SJSA1 (cell line): ENCODE data around the gene AP1S1. TPM values are rescaled to one million over a fixed set of nuclear protein-coding genes. Genes with fewer than 3 reads are reported as not detected.
"Not testable (repeated sequence)": the region's sequence is repeated elsewhere in the genome, so short reads cannot be mapped to it uniquely, and the experiment has no call there.

Experiments
- DNase-seq, 2 experiments: peaks; one replicate each; pipeline ENCODE4 v3.0.0-alpha.2; 2015 to 2020; ENCODE audit warnings: low spot score in 2 of 2, low read depth in 1 of 2
- H3K27ac ChIP-seq: fragments of 250-450 bp; sonication (Bioruptor Pico); 2 replicates; pipeline ENCODE4 v1.5.1; 2020; ENCODE audit warnings: mild to moderate bottlenecking, moderate library complexity
- H3K27me3 ChIP-seq: fragments of 250-450 bp; sonication (Bioruptor Pico); replicated peaks from 2 replicates; pipeline ENCODE4 v1.5.1; 2020; ENCODE audit warnings: mild to moderate bottlenecking, moderate library complexity
- H3K36me3 ChIP-seq: fragments of 250-450 bp; sonication (Bioruptor Pico); 2 replicates; pipeline ENCODE4 v1.5.1; 2020; ENCODE audit warnings: mild to moderate bottlenecking
- H3K4me1 ChIP-seq: fragments of 250-450 bp; sonication (Bioruptor Pico); replicated peaks from 2 replicates; pipeline ENCODE4 v1.6.1; 2021; ENCODE audit warnings: mild to moderate bottlenecking
- H3K4me3 ChIP-seq: fragments of 250-450 bp; sonication (Bioruptor Pico); 2 replicates; pipeline ENCODE4 v1.5.1; 2020; ENCODE audit warnings: mild to moderate bottlenecking
- H3K9me3 ChIP-seq: fragments of 250-450 bp; sonication (Bioruptor Pico); replicated peaks from 2 replicates; pipeline ENCODE4 v1.5.1; 2020; ENCODE audit warnings: mild to moderate bottlenecking
- total RNA-seq: library from RNA; depleted of rRNA; stranded (reverse); fragments of >200 nt; shearing (Covaris generic); gene quantifications from 2 replicates; pipeline ENCODE4 v1.2.3, GENCODE V29; 2014; rRNA removed

AP1S1 gene
- 98.4 and 119 TPM in 2 replicates for total RNA-seq

DNA sequence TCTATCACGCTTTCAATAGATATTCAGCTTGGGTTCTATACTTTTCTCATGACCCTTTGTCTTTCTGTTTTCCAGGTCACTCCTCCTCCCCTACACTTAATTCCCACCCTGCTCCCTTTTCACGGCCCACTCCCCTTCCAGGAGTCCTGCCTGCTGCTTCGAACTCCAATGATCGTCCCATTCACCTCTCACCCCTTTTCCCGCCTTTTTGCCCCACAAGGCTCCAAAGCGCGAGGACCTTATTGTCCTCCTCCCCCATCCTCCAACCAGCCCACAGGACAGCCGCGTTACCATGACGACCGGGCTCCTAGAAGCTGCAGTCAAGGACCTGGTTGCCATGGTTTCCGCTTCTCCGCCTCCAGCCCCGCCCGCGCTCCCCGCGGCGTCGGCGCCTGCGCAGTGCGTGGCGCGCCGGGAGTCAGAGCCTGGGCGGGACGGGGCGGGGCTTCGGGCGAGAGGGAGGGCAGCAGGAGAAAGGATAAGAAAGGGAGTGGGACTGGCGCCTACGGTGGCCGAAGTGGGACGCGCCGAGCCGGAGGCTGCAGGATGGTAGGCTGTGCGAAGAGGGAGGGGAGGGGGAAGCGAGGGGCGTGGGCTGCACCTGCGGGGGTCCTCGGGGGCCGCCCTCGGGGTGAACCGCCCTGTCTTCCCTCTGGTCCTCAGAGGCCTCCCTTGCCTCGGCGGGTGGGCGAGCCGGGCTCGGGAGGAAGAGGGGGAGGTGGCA lies at the start of gene AP1S1:
Gene AP1S1 (plus strand): TSS at position 508 of the 724 bp plus-strand sequence. CDS start 39 bp downstream, at position 547.
- Histone ChIP-seq H3K4me1 (peaks cover 7% of the 10 kb centered on the region), H3K27ac (no peak within 1 kb of the TSS), H3K36me3 (peaks cover 10% of the 10 kb centered on the region), H3K9me3 (no peaks in the 10 kb centered on the region; the same call in 1 of the 2 replicates), H3K4me3 (peak within 1 kb of the TSS; percentile 45), H3K27me3 (0 out of 2 replicates have a peak, but pooled peaks cover 8% of the 10 kb centered on the region)
- DNase-seq, result peak; percentile 94 to 96

DNA sequence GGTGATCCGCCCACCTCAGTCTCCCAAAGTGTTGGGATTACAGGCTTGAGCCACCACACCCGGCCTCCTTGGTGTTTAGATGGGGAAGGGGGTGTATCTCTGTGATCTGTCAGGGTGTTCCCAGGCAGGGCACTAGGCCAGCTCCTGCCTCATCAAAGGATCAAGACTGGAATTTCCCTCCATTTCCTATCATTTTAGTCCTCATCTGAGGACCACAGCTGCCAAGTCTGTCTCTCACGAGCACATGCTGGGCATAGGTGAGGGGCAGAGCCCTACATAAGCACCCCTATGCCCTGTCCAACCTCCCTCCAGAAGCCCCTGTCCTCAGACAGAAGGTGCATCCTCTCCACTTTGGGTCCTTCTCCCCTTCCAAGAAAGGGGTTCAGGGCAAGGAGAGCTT lies 49.5 kb upstream of the AP1S1 start:
- no peaks in the 10 kb centered on the region for H3K27me3 ChIP-seq
- no peaks in the 10 kb centered on the region for H3K36me3 ChIP-seq
- no peak overlapping the region for H3K27ac ChIP-seq
- H3K9me3 ChIP-seq, result no peaks in the 10 kb centered on the region
- H3K4me3 ChIP-seq, result no peak overlapping the region
- no peak for DNase-seq
- H3K4me1 ChIP-seq, result peaks cover 59% of the 10 kb centered on the region

DNA sequence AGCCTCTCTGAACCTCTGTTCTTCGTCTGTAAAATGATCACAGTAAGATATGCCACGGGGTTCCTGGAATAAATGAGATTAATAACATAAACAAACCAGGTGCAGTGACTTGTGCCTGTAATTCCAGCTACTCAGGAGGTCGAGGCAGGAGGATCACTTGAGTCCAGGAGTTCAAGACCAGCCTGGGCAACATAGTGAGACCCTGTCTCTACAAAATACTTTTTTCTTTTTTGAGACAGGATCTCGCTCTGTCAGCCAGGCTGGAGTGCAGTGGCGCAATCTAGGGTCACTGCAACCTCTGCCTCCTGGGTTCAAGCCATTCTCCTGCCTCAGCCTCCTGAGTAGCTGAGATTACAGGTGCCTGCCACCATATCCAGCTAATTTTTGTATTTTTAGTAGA lies 49.0 kb upstream of the AP1S1 start:
- H3K4me1 ChIP-seq, result peaks cover 55% of the 10 kb centered on the region
- not testable (repeated sequence) for H3K9me3 ChIP-seq, H3K27ac ChIP-seq, H3K27me3 ChIP-seq, DNase-seq, H3K36me3 ChIP-seq, H3K4me3 ChIP-seq

DNA sequence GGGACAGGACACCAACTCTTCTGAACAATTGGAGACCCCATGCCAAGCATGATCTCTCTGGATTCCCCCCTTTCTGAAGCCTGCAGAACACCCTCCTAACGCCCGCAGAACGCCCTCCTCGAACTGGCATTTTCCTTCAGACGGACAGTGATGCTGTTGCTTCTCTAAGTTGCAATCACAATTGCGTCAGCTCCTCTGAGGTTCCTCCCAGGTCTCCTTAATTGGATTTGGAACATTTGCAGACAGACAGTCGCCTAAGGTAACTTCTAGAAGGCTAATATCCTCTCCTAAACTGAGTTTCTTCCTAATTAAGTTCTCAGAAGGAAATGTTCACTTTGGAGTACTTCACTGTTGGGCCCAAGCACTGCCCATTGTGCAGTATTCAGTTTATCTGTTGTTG lies 47.9 kb upstream of the AP1S1 start:
- no peak overlapping the region for H3K27ac ChIP-seq
- H3K27me3 ChIP-seq, result no peaks in the 10 kb centered on the region
- DNase-seq, result no peak
- no peaks in the 10 kb centered on the region for H3K9me3 ChIP-seq
- H3K4me1 ChIP-seq, result peaks cover 46% of the 10 kb centered on the region
- no peak overlapping the region for H3K4me3 ChIP-seq
- H3K36me3 ChIP-seq, result no peaks in the 10 kb centered on the region

DNA sequence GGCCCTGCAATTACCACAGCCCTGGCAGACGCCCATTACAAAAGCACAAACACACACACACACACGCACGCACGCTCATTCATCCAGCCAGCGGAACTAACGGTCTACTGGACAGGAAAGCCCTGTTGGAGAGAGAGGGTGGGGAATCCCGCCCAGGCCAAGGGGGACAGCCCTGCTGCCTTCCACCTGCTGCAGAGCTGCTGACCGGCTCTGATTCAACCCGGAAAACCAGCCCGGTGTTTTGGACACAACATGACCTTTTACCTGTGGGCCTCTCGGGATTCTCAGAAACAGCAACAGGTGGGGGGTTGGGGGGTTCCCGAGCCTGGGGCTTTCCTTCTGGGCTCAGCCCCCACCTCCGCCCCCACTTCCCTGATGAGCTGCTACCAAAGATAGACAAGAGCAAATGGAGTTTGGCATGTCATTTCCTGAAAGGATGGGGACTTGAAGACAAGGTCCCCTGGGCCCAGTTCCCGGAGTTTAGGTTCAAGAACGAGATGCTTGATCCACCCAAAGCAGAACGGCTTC lies 45.9 kb upstream of the AP1S1 start:
- no peaks in the 10 kb centered on the region for H3K9me3 ChIP-seq
- H3K27ac ChIP-seq, result no peak overlapping the region
- no peaks in the 10 kb centered on the region for H3K27me3 ChIP-seq
- DNase-seq, result no peak
- H3K4me1 ChIP-seq, result peaks cover 45% of the 10 kb centered on the region
- H3K36me3 ChIP-seq, result no peaks in the 10 kb centered on the region
- H3K4me3 ChIP-seq, result no peak overlapping the region

DNA sequence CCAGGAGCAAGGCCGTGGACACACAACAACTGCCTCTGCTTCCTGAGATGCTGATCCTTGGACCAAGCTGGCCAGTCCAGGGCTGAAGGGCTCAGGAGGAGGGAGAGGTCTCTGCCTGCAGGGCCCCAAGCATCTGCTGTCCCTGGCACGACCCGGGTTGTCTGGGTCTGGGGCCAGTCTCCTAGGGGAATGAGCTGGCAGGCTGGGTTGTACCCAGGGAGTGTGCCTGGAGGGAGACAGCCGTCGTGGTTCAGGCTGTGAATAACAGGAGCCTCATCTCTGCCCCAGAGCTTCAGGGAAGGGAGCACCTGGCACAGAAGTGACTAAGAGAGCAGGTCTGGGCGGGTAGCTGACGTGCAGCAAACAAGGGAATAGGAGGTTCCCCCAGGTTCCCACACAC lies 45.3 kb upstream of the AP1S1 start:
- no peaks in the 10 kb centered on the region for H3K36me3 ChIP-seq

DNA sequence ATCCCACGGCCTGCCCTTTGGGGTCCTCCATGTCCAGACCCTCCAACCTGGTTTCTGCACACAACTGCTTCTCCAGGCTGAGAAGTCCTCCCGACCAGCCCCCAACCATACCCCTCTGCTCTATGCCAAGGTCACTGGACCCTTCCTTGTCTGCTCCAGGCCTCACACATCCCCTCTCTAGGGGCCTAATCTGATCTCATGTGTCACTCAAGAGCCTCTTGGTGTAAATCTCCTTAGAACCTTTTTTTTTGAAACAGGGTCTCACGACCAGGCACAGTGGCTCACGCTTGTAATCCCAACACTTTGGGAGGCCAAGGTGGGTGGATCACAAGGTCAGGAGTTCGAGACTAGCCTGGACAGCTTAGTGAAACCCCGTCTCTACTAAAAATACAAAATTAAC lies 44.9 kb upstream of the AP1S1 start:
- no peak for DNase-seq
- Histone ChIP-seq H3K4me3 (no peak overlapping the region), H3K4me1 (peaks cover 42% of the 10 kb centered on the region), H3K9me3 (no peaks in the 10 kb centered on the region), H3K27me3 (no peaks in the 10 kb centered on the region), H3K27ac (no peak overlapping the region), H3K36me3 (no peaks in the 10 kb centered on the region)

More for the DNA sequence above, 45.3 kb upstream of the AP1S1 start:
- H3K4me3 ChIP-seq, result no peak overlapping the region
- no peak overlapping the region for H3K27ac ChIP-seq
- H3K4me1 ChIP-seq, result peaks cover 42% of the 10 kb centered on the region
- no peak for DNase-seq
- no peaks in the 10 kb centered on the region for H3K9me3 ChIP-seq
- no peaks in the 10 kb centered on the region for H3K27me3 ChIP-seq

DNA sequence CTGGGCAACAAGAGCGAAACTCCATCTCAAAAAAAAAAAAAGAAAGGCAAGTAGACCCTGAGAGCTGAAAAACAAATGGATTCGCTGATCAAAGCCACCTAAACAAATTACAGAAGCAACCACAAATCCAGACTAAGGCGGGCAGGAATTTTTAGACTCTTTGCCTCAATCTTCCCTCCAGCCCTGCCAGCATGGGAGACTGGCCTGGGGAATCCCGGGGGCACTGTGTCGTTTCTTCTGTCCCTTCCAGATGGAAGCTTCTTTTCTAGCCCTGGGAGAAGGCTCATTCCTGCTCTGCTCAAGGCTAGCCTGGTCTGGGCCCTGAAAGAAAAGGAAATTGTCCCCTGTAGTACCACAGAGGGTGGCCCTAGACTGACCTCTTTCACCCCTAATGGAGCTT lies 43.0 kb upstream of the AP1S1 start:
- no peaks in the 10 kb centered on the region for H3K27me3 ChIP-seq
- peak overlapping the region; percentile 67 for H3K27ac ChIP-seq
- DNase-seq, result no peak
- H3K36me3 ChIP-seq, result no peaks in the 10 kb centered on the region
- H3K9me3 ChIP-seq, result no peaks in the 10 kb centered on the region
- peaks cover 46% of the 10 kb centered on the region for H3K4me1 ChIP-seq
- H3K4me3 ChIP-seq, result no peak overlapping the region

DNA sequence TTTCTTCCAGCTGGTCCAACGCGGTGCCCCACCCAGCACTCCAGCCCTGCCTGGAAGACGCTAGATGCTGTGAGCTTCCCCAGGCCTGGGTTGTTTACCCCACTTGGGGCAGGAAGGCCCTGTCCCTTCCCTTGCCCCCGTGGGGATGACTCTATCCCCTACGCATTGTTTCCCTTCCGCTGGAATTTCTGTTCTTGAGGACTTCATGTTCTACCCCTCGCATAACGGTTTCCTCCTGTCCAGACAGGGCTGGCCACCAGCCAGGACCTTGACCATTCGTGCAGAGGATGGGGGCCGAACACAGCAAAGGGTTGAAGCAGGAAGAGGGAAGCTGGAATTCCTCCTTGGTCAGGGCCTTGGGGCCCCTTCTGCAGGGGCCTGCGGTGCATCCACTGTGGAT lies 42.0 kb upstream of the AP1S1 start:
- H3K36me3 ChIP-seq, result no peaks in the 10 kb centered on the region
- H3K27ac ChIP-seq, result peak overlapping the region; percentile 67
- DNase-seq, result peak; percentile 57 to 74
- no peak overlapping the region for H3K4me3 ChIP-seq
- H3K4me1 ChIP-seq, result peaks cover 56% of the 10 kb centered on the region
- H3K9me3 ChIP-seq, result no peaks in the 10 kb centered on the region
- H3K27me3 ChIP-seq, result no peaks in the 10 kb centered on the region

DNA sequence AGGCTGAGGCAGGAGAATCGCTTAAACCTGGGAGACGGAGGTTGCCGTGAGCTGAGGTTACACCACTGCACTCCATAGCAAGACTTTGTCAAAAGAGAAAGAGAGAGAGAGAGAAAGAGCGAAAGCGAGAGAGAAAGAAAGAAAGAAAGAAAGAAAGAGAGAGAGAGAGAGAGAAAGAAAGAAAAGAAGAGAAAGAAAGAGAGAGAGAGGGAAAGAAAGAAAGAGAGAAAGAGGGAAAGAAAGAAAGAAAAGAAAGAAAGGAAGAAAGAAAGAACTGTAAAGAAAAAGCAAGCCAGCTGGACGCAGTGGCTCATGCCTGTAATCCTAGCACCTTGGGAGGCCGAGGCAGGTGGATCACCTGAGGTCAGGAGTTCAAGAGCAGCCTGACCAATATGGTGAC lies 41.1 kb upstream of the AP1S1 start:
- not testable (repeated sequence) for H3K27me3 ChIP-seq, H3K27ac ChIP-seq, H3K9me3 ChIP-seq, H3K4me3 ChIP-seq, DNase-seq, H3K36me3 ChIP-seq
- H3K4me1 ChIP-seq, result peaks cover 65% of the 10 kb centered on the region

DNA sequence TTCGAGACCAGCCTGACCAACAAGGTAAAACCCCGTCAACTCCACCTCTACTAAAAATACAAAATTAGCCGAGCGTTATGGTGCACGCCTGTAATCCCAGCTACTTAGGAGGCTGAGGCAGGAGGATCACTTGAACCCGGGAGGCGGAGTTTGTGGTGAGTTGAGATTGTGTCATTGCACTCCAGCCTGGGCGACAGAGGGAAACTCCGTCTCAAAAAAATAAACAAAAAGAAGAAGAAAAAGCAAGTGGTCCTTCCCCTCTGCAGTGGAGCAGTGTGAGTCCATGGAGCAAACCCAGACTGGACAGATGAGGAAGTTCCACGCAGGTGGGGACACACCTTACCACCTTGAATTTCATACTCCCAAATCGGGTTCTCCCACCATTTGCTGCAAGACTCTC lies 40.4 kb upstream of the AP1S1 start:
- no peak for DNase-seq
- H3K9me3 ChIP-seq, result no peaks in the 10 kb centered on the region
- no peak overlapping the region for H3K4me3 ChIP-seq
- peaks cover 69% of the 10 kb centered on the region for H3K4me1 ChIP-seq
- H3K36me3 ChIP-seq, result no peaks in the 10 kb centered on the region
- no peaks in the 10 kb centered on the region for H3K27me3 ChIP-seq
- H3K27ac ChIP-seq, result peak overlapping the region; percentile 41; the same call in 1 of the 2 replicates

DNA sequence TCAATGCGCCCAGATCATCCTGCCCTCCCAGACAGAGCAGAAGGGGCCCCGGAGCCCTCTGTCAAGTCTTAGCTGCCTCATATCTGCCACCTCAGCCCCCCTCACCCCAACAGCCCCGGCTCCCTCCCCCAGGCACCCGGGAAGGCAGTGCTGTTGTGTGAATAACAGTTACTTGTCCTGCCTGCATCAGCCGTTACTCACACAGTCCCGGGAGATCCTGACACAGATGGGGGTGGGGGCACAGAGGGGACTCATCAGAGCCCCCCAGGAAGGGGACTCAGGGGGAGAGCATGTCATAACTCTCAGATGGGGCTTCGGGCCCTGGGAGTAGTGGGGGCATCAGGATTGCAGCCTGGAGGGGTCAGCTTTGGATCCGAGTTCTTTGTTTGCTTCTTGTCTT lies 39.8 kb upstream of the AP1S1 start:
- Histone ChIP-seq H3K27ac (peak overlapping the region; percentile 41), H3K4me3 (no peak overlapping the region), H3K4me1 (peaks cover 71% of the 10 kb centered on the region), H3K9me3 (no peaks in the 10 kb centered on the region), H3K27me3 (no peaks in the 10 kb centered on the region), H3K36me3 (no peaks in the 10 kb centered on the region)
- peak in 1 of 2 experiments; percentile 61 for DNase-seq

DNA sequence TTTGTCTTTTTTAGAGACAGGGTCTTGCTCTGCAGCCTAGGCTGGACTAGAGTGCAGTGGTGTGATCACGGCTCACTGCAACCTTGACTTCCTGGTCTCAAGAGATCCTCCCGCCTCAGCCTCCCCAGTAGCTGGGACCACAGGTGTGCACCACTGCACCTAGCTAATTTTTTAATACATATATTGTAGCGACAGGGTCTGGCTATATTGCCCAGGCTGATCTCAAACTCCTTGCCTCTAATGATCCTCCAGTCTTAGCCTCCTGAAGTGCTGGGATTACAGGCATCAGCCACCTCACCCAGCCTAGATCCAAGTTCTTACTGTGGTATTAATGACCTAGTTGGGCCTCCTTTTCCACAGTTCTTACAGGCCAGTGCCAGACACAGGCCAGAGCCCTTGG lies 39.1 kb upstream of the AP1S1 start:
- Histone ChIP-seq H3K27ac (peak overlapping the region; percentile 41), H3K4me3 (no peak overlapping the region), H3K9me3 (no peaks in the 10 kb centered on the region), H3K4me1 (peaks cover 78% of the 10 kb centered on the region), H3K27me3 (no peaks in the 10 kb centered on the region), H3K36me3 (no peaks in the 10 kb centered on the region)
- DNase-seq, result no peak

DNA sequence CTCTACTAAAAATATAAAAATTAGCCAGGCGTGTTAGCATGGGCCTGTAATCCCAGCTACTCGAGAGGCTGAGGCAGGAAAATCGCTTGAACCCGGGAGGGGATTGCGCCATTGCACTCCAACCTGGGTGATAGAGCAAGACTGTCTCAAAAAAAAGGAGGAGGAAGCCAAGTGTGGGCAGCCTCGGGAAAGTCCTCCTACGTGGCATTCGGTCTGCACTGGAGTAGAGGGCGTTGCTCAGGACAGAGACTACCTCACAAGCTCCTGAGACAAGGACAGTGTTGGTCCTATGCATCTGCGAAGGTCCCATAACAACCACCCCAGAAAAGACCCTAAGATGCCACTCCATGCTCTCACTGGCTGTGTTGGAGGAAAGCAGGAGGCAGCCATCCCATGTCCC lies 37.4 kb upstream of the AP1S1 start:
- Histone ChIP-seq H3K4me1 (peaks cover 88% of the 10 kb centered on the region), H3K9me3 (no peaks in the 10 kb centered on the region), H3K36me3 (no peaks in the 10 kb centered on the region), H3K27ac (peak overlapping the region; percentile 87), H3K4me3 (no peak overlapping the region), H3K27me3 (no peaks in the 10 kb centered on the region)
- DNase-seq, result no peak
